Umbilical cord (tissue), 2 donors: ENCODE measurements around the gene CDC25C. TPM values are rescaled to one million over a fixed set of nuclear protein-coding genes. Genes with fewer than 3 reads are reported as not detected.
"Not testable (repeated sequence)": the region's sequence is repeated elsewhere in the genome, so short reads cannot be mapped to it uniquely, and the experiment has no call there.

Experiments
- DNase-seq: peaks from one replicate; pipeline ENCODE4 v3.0.0-alpha.2; 2015; ENCODE audit warnings: low spot score
- total RNA-seq: library from RNA; depleted of rRNA; stranded (reverse); fragments of >200 nt; gene quantifications from one replicate; pipeline ENCODE4 v1.2.3, GENCODE V29; 2014; ENCODE audit warnings: low replicate concordance; ENCODE audit not compliant: insufficient read depth

CDC25C gene
- total RNA-seq, 1 donor from 2014 or later = 2.2 TPM

DNA sequence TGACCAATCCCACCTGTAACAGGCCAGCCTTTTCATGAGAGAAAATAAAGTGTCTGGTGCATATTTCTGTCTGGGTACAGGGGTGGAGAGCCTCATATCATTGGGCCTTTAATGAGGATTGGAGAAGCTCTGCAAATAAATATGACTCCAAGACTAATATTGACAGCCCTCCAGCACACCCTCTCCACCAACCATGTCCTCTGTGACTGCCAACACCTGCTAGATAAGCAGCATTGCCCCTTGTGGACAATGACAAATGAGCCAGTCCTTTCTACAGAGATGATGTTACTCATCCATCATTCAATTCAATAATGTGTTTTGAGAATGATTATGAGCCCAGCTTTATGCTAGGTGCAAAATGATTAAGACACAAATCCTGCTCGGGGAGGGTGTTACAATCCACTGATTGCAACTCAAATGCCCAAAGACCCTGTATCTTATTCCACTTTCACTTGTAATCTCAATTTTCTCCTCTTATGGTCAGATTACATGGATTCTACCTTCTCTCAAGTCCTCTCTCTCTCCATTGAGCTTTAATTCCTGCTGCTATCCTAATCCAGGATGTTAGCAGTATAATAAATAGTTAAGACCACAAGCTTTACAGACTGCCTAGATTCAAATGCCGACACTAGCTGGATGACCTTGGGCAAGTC lies 55.1 kb downstream of the CDC25C start:
- no peak for DNase-seq

DNA sequence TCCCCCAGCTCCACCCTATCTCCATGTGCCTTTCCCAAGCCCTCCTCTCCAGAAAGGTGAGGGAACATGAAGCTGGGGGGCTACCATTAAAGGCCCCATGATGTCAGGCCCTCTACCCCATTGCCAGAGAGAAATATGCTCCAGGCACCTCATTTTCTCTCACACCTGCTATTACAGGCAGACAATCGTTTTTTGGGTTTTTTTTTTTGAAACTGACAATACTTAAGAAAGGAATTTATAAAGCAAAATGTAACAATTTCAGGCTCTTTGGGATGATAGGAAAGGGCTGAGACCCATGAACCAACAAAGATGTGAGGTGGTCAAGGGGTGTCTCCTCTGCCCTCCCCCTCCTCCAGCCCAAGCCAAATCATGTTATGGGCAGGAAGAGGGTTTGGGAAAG lies 55.7 kb downstream of the CDC25C start:
- DNase-seq = no peak

GRCh38 chr5:138275379-138275782 lies 56.2 kb downstream of the CDC25C start:
- peak; percentile 48 for DNase-seq

DNA sequence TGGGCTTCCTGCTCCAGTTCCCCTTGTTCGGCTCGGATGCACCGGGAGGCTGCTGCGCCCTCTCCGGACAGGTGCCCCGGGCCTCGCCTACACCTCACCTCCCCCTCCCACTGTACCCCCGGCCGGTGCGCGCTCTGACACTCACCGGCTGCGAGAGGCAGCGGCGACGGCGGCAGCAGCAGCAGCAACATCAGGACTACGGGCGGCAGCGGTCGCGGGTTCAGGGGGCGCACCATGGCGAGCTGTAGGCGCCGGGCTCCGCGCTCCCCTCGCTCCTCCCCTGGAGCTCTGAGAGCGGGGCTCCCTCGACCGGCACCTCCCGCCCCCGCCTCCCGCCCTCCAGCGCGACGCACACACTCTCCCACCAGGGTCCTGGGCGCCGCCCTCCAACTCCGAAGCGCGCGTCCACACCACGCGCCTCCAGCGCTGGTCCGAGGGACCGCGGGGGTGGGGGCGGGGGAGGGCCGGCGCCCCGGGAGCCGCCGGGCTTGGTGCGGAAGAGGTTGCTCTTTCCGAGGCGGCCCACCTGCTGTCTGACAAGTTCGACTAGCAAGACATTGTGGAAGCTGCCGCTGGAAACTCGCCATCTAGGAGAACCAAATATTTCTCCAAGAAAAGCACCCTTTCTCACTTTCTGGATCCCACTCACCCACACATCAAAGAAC lies 57.3 kb downstream of the CDC25C start, which contains the start of gene GFRA3:
GFRA3 (minus strand) TSS at position 433 of the 665 bp plus-strand sequence; CDS start at position 236, 197 bp downstream.
- DNase-seq = no peak

DNA sequence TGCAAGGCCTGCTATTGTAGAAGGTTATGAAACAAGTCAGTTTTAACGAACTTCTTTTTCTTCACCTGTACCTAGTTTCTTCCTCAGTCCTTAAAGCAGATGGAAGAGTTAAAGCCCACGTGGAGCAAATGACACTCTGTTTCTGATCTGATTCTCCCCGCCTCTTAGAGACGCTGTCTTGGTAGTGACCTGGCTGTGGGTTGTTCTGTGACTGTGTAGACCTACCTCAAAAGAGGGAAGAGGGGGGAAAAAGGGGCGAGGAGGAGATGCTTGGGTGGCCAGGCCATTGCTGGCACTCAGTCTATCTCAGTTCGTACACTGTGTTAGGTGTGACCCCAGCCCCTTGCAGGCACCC lies 57.8 kb downstream of the CDC25C start:
- no peak for DNase-seq

DNA sequence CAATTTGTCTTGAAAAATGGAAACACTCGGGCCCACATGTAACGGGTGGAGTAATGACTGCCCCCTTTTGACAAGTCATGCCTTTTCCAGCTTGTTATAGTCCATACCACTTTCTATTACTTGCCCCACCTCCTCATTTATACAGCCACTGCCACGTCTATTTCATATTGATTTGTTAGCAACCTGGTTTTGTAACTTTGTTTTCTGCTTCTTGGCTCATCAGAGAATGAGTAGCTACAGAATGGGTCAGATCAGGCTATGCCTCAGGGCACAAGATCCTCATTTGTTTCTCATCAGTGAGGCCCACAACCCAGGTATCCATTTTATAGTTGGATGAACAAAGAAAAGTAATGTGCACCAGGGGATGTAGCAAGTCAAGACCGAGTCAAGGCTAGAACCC lies 58.9 kb downstream of the CDC25C start:
- no peak for DNase-seq

DNA sequence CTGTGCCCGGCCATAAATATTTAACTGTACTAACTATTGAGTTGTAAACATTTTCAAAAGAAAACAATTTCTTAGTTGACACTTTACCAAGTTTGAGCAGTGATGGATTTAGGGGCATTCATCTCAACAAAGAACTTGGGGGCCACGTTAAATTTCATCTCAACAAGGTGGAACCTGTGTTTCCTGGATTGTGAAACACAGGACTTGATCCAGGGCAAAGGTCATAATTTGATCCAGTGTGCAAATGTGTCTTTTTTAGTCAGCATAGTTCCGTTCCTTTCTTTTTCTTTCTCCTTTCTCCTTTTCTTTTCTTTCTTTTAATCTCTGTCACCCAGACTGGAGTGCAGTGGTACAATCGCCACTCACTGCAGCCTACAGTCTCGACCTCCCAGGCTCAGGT lies 60.3 kb downstream of the CDC25C start:
- no peak for DNase-seq

GRCh38 chr5:138264183-138264582 lies 67.4 kb downstream of the CDC25C start:
- DNase-seq = no peak

GRCh38 chr5:138263581-138263980 lies 68.0 kb downstream of the CDC25C start:
- no peak for DNase-seq

DNA sequence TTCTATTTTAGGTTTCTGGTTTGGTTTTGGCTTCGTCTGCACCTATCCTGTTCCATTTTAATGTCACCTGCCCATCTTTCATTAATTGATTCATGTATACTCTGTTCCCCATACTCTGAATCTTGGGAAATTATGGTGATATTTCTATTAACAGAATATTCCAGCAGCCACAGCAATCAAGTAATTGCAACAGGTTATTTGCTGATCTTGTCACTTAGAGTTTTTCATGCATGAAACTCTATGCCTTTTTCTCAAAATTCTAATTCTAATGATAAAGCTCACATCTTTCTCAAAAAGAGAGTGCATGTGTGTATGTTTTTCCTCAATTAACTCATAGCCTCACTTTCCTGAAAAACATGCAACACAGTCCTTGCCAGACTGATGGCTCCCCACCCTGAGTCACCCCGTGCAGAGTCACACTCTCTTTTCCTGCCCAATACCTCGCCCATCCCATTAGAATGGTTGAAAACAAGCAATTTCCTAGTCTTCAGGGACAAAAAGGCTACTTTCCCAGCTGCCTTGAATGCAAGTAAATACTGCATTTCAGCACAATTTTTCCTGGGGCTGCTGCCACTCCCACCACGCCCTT lies 72.8 kb downstream of the CDC25C start:
- DNase-seq = no peak

DNA sequence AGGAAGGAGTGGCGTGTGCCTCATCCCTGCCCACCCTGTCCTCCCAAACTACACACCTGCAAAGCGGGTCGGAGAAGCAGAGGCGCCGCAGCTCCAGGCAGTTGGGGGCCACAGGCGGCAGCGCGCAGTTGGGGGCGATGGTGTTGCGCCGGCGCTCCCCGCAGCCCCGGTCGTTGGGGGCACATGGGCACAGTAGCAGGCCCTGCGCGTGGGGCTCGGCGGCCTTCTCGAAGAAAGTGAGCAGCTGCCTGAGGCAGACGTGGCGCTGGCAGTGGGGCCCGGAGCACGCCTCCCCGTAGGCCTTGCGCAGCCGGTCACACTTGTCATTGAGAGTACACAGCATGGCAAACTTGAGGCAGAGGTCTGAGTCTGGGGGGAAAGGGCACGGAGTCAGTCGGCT lies 74.0 kb downstream of the CDC25C start:
- DNase-seq = no peak

- no peak for DNase-seq
Measured at GRCh38 chr5:138252944-138253343, 78.7 kb downstream of the CDC25C start.

DNA sequence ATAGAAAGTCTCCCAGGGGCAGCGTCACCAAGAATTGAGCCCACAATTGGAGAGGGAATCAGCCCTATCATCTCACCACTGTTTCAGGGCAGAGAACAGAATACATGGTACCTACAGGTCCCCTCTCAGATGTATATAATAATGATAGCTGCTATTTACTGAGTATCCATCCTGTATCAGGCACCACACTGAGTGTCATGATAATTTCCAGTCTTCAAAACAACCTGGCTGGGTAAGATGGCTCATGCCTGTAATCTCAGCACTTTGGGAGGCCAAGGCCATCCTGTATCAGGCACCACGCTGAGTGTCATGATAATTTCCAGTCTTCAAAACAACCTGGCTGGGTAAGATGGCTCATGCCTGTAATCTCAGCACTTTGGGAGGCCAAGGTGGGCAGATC lies 83.8 kb downstream of the CDC25C start:
- DNase-seq = not testable (repeated sequence)

- no peak for DNase-seq
Measured at GRCh38 chr5:138246822-138247221, 84.8 kb downstream of the CDC25C start.

GRCh38 chr5:138246334-138246733 lies 85.3 kb downstream of the CDC25C start:
- DNase-seq = no peak

- no peak for DNase-seq
Measured at GRCh38 chr5:138245717-138246116, 85.9 kb downstream of the CDC25C start.

- no peak for DNase-seq
Measured at GRCh38 chr5:138243794-138244193, 87.8 kb downstream of the CDC25C start.

- DNase-seq = peak; percentile 22
Measured at GRCh38 chr5:138241688-138242571, 89.7 kb downstream of the CDC25C start.

DNA sequence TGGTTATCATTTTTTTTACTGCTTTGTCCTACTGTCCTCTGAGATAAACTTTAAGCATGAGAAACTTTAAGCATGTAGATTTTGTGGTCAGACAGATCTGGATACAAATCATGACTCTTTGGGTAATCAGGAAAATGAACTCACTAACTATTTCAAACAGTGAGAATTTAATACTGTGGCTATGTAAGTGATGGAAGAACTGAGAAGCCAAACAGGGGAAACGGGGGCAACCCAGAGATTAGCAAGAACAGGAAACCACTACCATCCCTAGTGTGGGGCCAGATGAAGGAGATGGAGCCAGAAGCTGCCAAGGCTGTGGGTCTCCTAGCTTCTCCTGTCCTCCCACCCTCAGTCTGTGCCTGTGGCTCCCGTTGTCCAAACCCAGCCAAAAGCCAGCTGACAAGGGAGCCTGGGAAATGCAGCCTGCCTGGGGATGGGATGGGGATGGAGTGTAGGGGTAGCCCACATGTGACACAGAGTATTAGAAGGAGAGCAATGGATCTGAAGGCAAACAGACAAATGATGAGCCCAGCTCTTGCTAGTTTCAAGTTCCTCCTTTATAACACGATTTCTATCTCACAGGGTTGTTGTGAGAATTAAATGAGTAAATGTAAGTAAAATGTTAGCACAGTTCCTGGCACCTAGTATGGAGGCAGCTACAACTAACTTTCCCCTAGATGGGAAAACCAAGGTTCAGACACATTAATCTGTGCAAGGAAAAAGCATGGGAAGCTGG lies 90.8 kb downstream of the CDC25C start:
- DNase-seq = no peak

- no peak for DNase-seq
Measured at GRCh38 chr5:138238034-138238433, 93.6 kb downstream of the CDC25C start.
